Type B pancreatic cell (in vitro differentiated cells): ENCODE measurements around the gene AK4. TPM values are rescaled to one million over a fixed set of nuclear protein-coding genes. Genes with fewer than 3 reads are reported as not detected.

Source experiments
- DNase-seq: peaks from one replicate; pipeline ENCODE4 v3.0.0; 2021; ENCODE audit warnings: mixed read lengths; ENCODE audit not compliant: unreplicated experiment; ENCODE audit errors: extremely low spot score
- H3K27ac Mint-ChIP-seq: 2 replicates; pipeline ENCODE4 v1.8.0; 2021; ENCODE audit warnings: mild to moderate bottlenecking, mixed read lengths
- H3K27me3 Mint-ChIP-seq: 2 replicates; pipeline ENCODE4 v1.8.0; 2021; ENCODE audit warnings: mixed read lengths
- H3K36me3 Mint-ChIP-seq: 2 replicates; pipeline ENCODE4 v1.8.0; 2021; ENCODE audit warnings: mixed read lengths
- H3K4me1 Mint-ChIP-seq: one replicate; pipeline ENCODE4 v1.8.0; 2021; ENCODE audit warnings: mixed read lengths; ENCODE audit not compliant: unreplicated experiment
- H3K4me3 Mint-ChIP-seq: 2 replicates; pipeline ENCODE4 v1.8.0; 2021; ENCODE audit warnings: mild to moderate bottlenecking, mixed read lengths
- H3K9me3 Mint-ChIP-seq: 2 replicates; pipeline ENCODE4 v1.8.0; 2021; ENCODE audit warnings: mixed read lengths
- total RNA-seq: library from RNA; stranded (reverse); gene quantifications from 2 replicates; pipeline ENCODE4 v1.2.1, GENCODE V29; 2021; ENCODE audit warnings: low replicate concordance
- TF ChIP-seq, protein P1 (sequence below): fragments of 200-600 bp; sonication (generic); conservative IDR thresholded peaks from 2 replicates; pipeline ENCODE4 v1.5.0; 2021; ENCODE audit warnings: antibody characterized with exemption, mild to moderate bottlenecking

The AK4 gene
- total RNA-seq, 1 donor from 2014 or later: 35.2 TPM

DNA sequence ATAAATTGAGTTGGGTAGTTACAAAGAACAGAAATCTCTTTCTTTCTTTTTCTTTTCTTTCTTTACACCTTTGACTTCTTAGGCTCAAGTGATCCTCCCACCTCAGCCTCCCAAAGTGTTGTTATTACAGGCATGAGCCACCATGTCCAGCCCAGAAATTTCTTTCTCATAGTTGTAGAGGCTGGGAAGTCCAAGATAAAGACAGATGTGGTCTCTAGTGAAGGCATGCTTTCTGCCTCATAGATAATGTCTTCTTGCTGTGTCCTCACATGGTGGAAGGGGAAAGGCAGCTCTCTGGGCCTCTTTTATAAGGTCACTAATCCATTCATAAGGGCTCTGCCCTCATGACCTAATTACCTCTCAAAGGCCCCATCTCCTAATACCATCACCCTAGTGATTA, 97.3 kb downstream of the AK4 start:
- no peaks in the 10 kb centered on the region for H3K36me3 Mint-ChIP-seq
- no peak for DNase-seq
- H3K9me3 Mint-ChIP-seq: no peaks in the 10 kb centered on the region
- H3K4me3 Mint-ChIP-seq: no peak overlapping the region
- TF ChIP-seq, protein P1, sequence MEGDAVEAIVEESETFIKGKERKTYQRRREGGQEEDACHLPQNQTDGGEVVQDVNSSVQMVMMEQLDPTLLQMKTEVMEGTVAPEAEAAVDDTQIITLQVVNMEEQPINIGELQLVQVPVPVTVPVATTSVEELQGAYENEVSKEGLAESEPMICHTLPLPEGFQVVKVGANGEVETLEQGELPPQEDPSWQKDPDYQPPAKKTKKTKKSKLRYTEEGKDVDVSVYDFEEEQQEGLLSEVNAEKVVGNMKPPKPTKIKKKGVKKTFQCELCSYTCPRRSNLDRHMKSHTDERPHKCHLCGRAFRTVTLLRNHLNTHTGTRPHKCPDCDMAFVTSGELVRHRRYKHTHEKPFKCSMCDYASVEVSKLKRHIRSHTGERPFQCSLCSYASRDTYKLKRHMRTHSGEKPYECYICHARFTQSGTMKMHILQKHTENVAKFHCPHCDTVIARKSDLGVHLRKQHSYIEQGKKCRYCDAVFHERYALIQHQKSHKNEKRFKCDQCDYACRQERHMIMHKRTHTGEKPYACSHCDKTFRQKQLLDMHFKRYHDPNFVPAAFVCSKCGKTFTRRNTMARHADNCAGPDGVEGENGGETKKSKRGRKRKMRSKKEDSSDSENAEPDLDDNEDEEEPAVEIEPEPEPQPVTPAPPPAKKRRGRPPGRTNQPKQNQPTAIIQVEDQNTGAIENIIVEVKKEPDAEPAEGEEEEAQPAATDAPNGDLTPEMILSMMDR: no peak
- H3K4me1 Mint-ChIP-seq: peaks cover 7% of the 10 kb centered on the region
- H3K27me3 Mint-ChIP-seq: no peaks in the 10 kb centered on the region
- H3K27ac Mint-ChIP-seq: no peak overlapping the region

DNA sequence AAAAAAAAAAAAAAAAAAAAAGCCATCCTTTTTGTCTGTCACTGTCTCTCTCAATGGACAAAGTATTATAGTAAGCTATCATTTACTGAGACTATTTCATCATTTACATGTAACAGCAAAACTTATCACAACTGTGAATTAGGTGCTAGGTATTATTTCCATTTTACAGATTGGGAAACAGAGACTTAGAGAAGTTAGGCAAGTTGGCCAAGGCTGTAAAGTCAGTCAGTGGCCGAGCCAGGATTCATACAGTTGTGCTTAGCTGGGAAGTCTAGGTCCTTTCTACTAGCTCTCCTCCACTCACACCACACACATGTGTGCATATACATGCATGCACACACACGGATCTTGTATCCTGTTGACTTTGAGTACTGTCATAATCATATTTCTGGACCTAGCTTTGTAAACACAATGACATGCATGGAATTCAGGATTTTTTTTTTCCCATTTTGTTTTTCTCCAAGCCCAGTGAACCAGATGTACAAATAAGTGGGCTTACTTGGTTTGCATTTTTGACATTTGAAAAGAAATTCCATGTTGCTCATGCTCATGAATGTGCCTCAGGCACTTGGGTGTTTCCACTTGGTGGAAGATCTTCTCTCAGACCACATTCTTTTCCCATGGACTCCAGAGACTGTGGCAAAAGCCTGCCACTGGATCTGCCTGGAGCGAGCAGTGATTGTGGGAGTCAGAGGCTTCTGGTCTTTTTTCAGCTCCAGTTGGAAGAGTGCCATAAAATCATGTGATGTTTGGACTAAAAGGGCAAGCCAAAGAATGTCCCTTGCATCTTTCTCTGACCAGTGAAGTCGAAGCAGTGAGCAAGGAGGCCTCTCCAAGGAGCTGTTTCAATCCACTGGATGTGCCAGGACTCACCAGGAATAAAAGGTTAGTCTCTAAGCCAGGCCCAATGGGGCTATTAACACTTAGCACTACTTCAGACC, 99.7 kb downstream of the AK4 start:
- H3K4me1 Mint-ChIP-seq: peaks cover 7% of the 10 kb centered on the region

DNA sequence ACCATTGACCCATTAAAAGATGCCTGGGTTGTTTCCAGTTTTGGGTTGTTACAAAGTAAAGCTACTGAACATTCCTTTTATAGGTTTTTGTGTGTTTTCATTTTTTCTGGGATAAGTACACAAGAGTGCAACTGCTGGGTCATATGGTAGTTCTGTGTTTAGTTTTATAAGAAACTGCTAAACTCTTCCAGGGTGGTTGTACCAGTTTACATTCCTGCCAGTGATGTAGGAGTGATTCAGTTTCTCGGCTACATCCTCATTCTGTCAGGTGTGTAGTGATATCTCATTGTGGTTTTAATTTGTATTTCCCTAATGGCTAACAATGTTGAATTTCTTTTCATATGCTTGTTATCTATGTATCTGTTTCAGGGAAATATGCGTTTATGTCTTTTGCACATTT, 102.8 kb downstream of the AK4 start:
- Mint-ChIP-seq H3K27ac (no peak overlapping the region), H3K4me3 (no peak overlapping the region), H3K36me3 (no peaks in the 10 kb centered on the region), H3K4me1 (peaks cover 22% of the 10 kb centered on the region), H3K27me3 (peaks cover 19% of the 10 kb centered on the region), H3K9me3 (no peaks in the 10 kb centered on the region)
- no peak for DNase-seq
- TF ChIP-seq, protein P1: no peak

More for the DNA sequence above, 99.7 kb downstream of the AK4 start:
- Mint-ChIP-seq H3K4me3 (peak overlapping the region; percentile 14), H3K27me3 (peaks cover under 1% of the 10 kb centered on the region), H3K9me3 (no peaks in the 10 kb centered on the region), H3K36me3 (no peaks in the 10 kb centered on the region), H3K27ac (peak overlapping the region; percentile 35)
- DNase-seq: no peak
- TF ChIP-seq, protein P1: no peak

DNA sequence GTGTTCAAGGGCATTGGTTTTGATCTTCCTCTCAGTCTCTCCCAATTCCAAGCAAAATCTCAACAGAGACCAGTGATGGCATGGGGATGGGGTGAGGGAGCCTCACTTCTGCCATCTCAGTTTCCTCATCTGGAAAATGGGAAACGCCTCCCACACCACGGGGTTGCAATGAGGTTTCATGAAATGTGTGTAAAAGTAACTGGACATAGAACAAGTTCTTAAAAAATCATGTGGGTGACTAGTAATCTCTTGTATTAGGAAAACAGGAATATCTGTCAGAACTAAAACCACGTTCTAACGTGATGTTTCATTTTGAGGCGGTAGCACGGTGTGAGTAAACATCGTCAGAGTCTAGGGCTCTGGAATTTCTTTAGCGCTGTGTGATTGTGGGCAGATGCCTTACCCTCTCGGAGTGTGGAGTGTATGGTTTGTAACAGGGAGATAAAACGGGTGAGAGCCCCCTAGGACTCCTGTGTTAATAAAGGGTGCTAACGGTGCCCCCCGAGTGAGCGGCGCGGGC, 105.9 kb downstream of the AK4 start:
- Mint-ChIP-seq H3K27ac (peak overlapping the region; percentile 57), H3K36me3 (no peaks in the 10 kb centered on the region), H3K4me1 (peaks cover 15% of the 10 kb centered on the region), H3K4me3 (peak overlapping the region; percentile 89), H3K9me3 (no peaks in the 10 kb centered on the region), H3K27me3 (peaks cover 25% of the 10 kb centered on the region)
- no peak for DNase-seq
- TF ChIP-seq, protein P1: no peak

DNA sequence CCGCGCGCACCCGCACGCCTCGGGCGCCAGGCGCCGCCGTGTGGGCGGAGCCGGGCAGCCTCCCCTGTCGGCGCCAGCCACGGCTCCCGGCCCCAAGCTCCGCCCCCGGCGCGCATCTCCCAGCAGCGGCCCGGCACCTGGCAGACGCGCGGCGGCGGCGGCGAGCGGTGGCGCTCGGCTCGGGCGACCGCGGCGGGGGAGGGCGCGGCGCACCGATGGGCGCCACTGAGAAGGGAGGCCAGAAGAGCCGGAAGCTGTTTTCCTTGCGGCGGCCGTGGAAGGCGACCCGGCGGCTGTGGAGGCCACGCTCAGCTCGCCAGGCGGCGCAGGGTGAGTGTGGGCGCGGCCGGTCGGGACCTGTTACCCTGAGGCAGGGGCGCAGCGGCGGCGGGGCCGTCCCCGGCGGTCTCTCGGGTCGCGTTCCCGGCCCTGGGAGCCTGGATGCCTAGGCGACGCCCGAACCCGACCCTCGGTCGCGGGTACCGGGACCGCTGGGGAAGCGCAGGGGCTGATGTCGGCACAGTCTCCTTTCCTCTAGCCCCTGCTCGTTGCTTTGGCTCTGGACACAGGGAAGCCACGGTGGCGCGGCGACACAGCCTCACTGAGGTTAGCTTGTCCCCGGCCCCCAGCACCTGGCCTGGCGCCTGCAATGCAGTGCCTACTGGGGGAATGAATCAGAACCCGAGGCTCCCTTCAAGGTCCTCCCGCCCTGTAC, 106.5 kb downstream of the AK4 start:
- Mint-ChIP-seq H3K27me3 (peaks cover 25% of the 10 kb centered on the region), H3K9me3 (no peaks in the 10 kb centered on the region), H3K4me1 (peaks cover 15% of the 10 kb centered on the region), H3K4me3 (peak overlapping the region; percentile 95), H3K36me3 (no peaks in the 10 kb centered on the region), H3K27ac (peak overlapping the region; percentile 72)
- TF ChIP-seq, protein P1: peak; percentile 43
- peak; percentile 85 for DNase-seq
